Measurements from ENCODE around the gene POLR3G. TPM values are rescaled to one million over a fixed set of nuclear protein-coding genes. Genes with fewer than 3 reads are reported as not detected.

The POLR3G gene
- total RNA-seq, 1 experiment from 2014 or later = 2.5 TPM

DNA sequence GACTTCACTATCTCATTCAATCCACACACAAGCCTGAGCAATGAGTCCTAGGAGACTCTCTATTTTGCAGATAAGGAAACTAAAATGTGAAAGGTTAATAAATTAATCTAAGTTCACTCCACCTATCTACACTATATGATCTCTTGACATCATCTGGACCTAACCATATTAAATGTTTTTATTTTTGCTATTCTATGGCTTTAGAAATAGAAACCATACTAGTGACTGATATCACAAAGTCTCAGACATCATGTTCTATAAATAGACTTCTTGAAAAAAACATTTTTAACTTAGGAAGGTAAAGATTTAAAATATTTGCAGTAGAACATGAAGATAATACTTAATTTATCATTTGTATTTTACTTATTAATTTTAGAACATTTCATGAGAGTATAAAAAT, 74.6 kb downstream of the POLR3G start:
- no peaks in the 10 kb centered on the region for H3K36me3 ChIP-seq
- DNase-seq (ENCODE audit: low read depth in 1 of 2, low spot score in 2 of 2) = no peak
- peaks cover 14% of the 10 kb centered on the region for H3K4me1 ChIP-seq (replicated peaks)
- peaks cover 10% of the 10 kb centered on the region; the same call in 1 of the 2 replicates for H3K27me3 ChIP-seq (replicated peaks)
- no peaks in the 10 kb centered on the region for H3K9me3 ChIP-seq (replicated peaks)
- H3K27ac ChIP-seq = no peak overlapping the region
- H3K4me3 ChIP-seq = no peak overlapping the region

DNA sequence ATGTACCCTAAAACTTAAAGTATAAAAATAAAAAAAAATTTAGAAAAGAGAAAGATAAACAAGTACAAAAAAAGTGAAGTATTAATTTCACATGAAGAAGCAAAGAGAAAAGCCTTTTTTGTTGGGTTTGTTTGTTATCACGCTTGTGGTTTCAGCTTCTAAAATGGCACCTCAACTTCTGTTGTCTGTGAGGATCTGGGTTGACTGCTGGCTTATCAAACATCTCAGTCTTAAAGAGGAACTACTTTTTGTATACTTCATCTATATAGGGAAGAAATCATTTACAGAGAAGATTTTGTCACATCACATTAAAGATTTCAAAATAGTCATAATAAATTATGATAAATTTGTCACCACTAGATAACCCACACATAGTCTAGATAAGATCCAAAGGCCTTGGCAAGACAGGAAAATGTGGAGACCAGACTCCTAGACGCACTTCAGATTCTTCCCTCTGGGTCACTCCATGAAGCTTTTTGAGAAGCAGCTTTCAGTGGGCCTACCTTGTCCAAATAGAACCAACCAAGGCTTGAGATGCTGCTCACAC, 75.1 kb downstream of the POLR3G start:
- 0 out of 2 replicates have a peak, but pooled peaks cover 10% of the 10 kb centered on the region for H3K27me3 ChIP-seq (replicated peaks)
- no peak overlapping the region for H3K27ac ChIP-seq
- no peaks in the 10 kb centered on the region for H3K36me3 ChIP-seq
- H3K4me3 ChIP-seq = no peak overlapping the region
- DNase-seq (ENCODE audit: low read depth in 1 of 2, low spot score in 2 of 2) = no peak
- peaks cover 14% of the 10 kb centered on the region for H3K4me1 ChIP-seq (replicated peaks)
- H3K9me3 ChIP-seq (replicated peaks) = no peaks in the 10 kb centered on the region

DNA sequence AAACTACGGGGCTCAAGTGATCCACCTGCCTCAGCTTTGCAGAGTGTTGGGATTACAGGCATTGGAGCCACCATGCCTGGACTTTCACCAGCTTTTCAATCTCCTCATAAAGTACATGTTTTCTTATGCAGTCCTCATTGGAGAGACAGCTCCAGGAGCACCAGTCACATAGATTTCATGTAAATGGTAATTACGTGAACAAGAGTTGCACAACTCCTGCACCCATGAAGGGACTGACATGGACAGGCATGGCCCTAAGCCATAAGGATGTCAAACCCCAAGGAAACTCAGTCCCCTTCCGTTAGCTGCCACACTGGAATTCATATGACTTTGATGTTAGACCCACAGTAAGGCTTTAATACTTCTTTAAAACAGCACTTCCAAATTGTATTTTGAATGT, 76.3 kb downstream of the POLR3G start:
- Histone ChIP-seq H3K4me3 (no peak overlapping the region), H3K27ac (no peak overlapping the region), H3K36me3 (no peaks in the 10 kb centered on the region), H3K9me3 (replicated peaks) (no peaks in the 10 kb centered on the region), H3K27me3 (replicated peaks) (peaks cover 10% of the 10 kb centered on the region; the same call in 1 of the 2 replicates), H3K4me1 (replicated peaks) (peaks cover 14% of the 10 kb centered on the region)
- DNase-seq (ENCODE audit: low read depth in 1 of 2, low spot score in 2 of 2) = no peak

DNA sequence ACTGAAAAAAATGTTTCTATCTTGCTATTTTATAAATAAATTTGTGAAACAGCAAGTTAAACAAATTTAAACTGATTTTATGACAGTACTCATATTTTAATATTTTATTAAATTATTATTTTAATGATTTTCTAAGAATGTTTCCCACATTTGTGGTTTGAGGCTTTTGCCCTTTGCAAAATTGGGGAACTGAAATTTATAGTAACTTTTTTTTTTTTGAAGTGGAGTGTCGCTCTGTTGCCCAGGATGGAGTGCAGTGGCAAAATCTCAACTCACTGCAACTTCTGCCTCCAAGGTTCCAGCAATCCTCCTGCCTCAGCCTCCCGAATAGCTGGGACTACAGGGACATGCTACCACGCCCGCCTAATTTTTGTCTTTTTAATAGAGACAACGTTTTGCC, 76.7 kb downstream of the POLR3G start:
- H3K4me1 ChIP-seq (replicated peaks) = peaks cover 14% of the 10 kb centered on the region
- DNase-seq (ENCODE audit: low read depth in 1 of 2, low spot score in 2 of 2) = no peak
- no peaks in the 10 kb centered on the region for H3K9me3 ChIP-seq (replicated peaks)
- H3K36me3 ChIP-seq = no peaks in the 10 kb centered on the region
- H3K4me3 ChIP-seq = no peak overlapping the region
- no peak overlapping the region for H3K27ac ChIP-seq
- peaks cover 14% of the 10 kb centered on the region for H3K27me3 ChIP-seq (replicated peaks)

DNA sequence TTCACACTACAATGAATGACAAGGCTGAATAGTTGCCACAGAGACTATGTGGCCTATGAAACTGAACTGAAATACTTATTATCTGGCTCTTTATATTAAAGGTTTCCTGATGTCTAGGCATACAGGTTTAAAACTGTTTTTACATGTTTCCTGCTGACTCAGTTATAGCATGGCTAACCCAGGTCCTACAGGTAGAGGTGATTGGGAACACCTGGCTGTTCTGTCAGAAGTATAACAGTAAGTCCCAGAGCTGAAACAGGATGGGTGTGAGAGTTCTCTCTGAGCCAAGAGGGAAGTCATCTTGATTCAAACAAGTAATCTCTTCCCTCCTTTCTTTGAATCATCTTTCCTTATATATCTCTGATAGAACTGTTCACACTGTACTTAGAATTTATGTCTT, 79.0 kb downstream of the POLR3G start:
- Histone ChIP-seq H3K4me1 (replicated peaks) (peaks cover 5% of the 10 kb centered on the region), H3K27me3 (replicated peaks) (peaks cover 38% of the 10 kb centered on the region), H3K9me3 (replicated peaks) (no peaks in the 10 kb centered on the region), H3K4me3 (no peak overlapping the region), H3K36me3 (no peaks in the 10 kb centered on the region), H3K27ac (no peak overlapping the region)
- DNase-seq (ENCODE audit: low read depth in 1 of 2, low spot score in 2 of 2) = no peak

DNA sequence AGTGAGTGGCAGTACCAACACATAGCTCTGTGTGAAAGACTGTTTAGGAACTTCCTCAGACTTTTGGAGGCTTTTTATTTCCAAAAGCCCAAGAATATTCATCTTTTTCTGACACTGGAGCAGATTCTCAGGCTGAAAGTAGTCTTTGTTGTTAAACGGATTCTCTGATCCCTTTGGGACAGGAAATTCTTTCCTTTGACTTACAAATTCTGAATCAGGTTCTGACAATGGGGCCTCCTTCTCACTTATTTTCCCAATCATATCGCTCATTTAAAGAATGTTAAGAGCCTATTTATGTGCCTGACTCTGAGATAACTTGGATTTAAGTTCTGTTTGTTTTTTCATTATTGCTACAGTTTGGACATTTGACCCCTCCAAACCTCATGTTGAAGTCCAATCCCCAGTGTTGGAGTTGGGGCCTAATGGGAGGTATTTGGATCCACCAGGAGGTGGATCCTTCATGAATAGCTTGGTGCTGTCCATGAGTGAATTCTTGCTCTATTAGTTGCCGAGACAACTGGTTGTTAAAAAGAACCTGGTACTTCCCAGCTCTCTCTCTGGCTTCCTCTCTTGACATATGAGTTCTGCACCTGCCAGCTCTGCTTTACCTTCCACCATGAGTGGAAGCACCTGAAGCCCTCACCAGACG, 79.8 kb downstream of the POLR3G start:
- peaks cover 7% of the 10 kb centered on the region for H3K4me1 ChIP-seq (replicated peaks)
- no peak for DNase-seq (ENCODE audit: low read depth in 1 of 2, low spot score in 2 of 2)
- H3K27ac ChIP-seq = no peak overlapping the region
- H3K36me3 ChIP-seq = no peaks in the 10 kb centered on the region
- no peak overlapping the region for H3K4me3 ChIP-seq
- H3K27me3 ChIP-seq (replicated peaks) = peaks cover 45% of the 10 kb centered on the region
- no peaks in the 10 kb centered on the region for H3K9me3 ChIP-seq (replicated peaks)

DNA sequence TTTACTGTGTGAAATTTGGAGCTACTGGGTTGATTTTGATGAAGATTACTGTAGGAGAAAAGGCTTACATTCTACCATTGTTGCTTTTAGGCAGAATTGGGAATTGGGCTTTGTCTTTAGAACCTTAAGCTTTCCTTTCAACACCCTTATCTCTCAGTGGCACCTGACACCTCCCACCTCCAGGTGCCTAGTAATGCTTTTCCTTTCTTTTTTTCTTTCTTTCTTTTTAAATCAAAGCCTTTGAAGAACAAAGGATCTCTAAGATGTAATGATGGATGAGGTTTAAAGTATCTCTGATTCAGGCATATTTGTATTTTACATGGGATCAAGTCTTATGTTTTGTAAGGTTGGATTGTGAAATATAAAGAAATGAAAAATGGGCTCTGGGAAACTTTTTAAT, 81.0 kb downstream of the POLR3G start:
- no peaks in the 10 kb centered on the region for H3K36me3 ChIP-seq
- peaks cover 7% of the 10 kb centered on the region for H3K4me1 ChIP-seq (replicated peaks)
- DNase-seq (ENCODE audit: low read depth in 1 of 2, low spot score in 2 of 2) = no peak
- H3K27me3 ChIP-seq (replicated peaks) = peaks cover 57% of the 10 kb centered on the region
- no peak overlapping the region for H3K4me3 ChIP-seq
- H3K9me3 ChIP-seq (replicated peaks) = no peaks in the 10 kb centered on the region
- H3K27ac ChIP-seq = no peak overlapping the region

DNA sequence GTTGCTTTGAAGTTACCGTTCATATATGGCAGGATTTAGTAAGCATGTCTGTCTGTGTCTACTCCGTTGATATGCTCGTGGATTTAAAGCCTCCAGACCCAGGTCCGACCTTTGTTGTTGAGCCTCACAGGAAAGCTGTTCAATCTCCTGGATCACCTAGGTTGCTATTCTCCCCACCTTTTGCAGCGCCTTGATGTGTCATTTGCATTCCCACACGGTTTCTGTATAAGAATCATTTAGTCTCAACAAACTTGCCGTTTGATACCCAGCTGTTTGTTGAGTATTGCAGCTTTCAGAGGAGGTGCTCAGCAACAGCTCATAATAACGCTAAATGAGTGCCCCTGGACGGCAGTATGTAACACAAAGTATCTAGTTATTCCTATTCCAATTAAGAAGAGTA, 82.7 kb downstream of the POLR3G start:
- peaks cover 7% of the 10 kb centered on the region for H3K4me1 ChIP-seq (replicated peaks)
- H3K4me3 ChIP-seq = no peak overlapping the region
- no peak overlapping the region for H3K27ac ChIP-seq
- no peaks in the 10 kb centered on the region for H3K36me3 ChIP-seq
- DNase-seq (ENCODE audit: low read depth in 1 of 2, low spot score in 2 of 2) = no peak
- H3K9me3 ChIP-seq (replicated peaks) = no peaks in the 10 kb centered on the region
- H3K27me3 ChIP-seq (replicated peaks) = peaks cover 68% of the 10 kb centered on the region

DNA sequence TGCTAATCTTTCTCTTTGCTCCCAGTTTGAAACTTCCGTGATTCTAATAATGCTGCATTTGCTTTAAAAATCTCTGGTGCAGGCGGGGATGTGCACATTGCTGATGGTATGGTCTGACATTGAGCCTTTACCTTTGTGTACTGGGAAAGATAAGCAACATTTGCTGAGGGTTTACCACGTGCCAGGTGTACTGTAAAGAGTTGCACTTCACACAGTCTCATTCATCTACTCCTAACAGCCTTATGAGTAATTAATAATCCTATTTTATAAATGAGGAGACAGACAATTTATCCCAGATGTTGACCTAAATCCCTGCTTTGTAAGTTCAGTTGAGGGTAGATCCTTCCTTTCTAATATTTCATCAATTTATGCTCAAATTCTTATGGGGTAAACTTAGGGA, 83.2 kb downstream of the POLR3G start:
- no peak overlapping the region for H3K27ac ChIP-seq
- H3K4me1 ChIP-seq (replicated peaks) = peaks cover 7% of the 10 kb centered on the region
- no peak for DNase-seq (ENCODE audit: low read depth in 1 of 2, low spot score in 2 of 2)
- no peaks in the 10 kb centered on the region for H3K9me3 ChIP-seq (replicated peaks)
- H3K4me3 ChIP-seq = no peak overlapping the region
- no peaks in the 10 kb centered on the region for H3K36me3 ChIP-seq
- peaks cover 68% of the 10 kb centered on the region for H3K27me3 ChIP-seq (replicated peaks)

DNA sequence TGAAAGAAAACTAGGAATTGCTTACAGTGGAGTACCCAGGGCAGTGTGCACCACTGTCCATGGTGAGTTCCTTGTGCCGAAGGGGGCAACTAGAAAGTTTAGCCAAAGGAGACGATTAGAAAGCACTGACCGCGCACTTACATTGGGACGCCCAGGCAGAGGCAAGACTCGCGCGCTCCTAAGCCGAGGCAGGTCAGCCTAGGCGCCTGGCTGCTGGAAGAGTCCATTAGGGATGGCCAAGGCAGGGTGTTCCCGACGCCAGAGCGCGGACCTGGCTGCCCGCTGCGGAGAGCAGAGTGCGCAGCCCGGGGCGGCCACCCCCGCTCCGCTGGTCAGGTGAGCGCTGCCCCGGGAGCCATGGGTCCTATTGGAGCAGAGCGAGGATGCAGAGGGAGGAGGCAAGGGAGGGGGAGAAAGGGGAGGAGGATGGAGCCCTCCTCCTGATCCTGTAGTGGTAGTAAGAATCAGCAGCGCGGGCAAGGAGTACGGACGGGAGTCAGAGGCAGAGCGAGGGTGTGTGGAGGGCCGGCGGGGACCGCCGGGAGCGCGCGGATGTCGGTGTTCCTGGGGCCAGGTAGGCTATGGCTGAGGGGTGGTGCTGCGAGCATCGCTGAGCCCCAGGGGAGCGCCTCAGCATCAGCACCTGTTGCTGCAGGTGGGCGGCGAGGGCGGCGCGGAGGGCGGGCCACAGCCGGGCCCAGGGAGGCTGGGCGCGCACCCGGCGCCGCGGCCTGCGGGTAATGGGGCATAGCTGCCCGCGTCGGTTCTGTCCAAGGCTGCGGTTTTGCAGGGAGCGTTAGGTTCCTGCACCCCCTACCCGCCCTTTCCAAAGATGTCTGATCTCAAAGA, 83.9 kb downstream of the POLR3G start, which contains the start of gene ADGRV1:
Gene ADGRV1, plus strand, starts transcription at position 454 of the 849 bp plus-strand sequence. Its CDS starts 99 bp downstream, at position 553.
- Histone ChIP-seq H3K36me3 (no peaks in the 10 kb centered on the region), H3K4me3 (peak within 1 kb of the TSS; percentile 11; the same call in 1 of the 2 replicates), H3K27ac (no peak within 1 kb of the TSS), H3K9me3 (replicated peaks) (no peaks in the 10 kb centered on the region), H3K4me1 (replicated peaks) (peaks cover 7% of the 10 kb centered on the region), H3K27me3 (replicated peaks) (peaks cover 67% of the 10 kb centered on the region)
- peak; percentile 20 to 43 for DNase-seq (ENCODE audit: low read depth in 1 of 2, low spot score in 2 of 2)

DNA sequence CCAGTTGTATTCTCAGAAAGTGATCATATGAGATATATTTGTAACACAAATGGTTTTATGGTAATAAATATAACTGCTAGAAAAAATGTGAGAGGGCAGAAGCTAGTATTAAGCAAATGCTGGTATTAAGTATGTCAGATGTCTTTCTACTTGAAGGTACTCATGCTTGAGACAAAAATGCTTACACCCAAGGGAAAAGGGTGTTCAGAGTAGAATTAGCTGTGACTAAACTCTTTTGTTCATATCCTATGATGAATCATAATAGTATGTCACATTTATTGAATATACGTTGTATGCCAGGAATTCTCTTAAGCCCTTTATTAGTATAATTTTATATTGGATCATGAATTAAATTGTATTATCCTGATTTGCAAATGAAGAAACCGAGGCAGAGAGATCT, 86.1 kb downstream of the POLR3G start:
- peaks cover 7% of the 10 kb centered on the region for H3K4me1 ChIP-seq (replicated peaks)
- DNase-seq (ENCODE audit: low read depth in 1 of 2, low spot score in 2 of 2) = no peak
- no peaks in the 10 kb centered on the region for H3K36me3 ChIP-seq
- no peak overlapping the region for H3K27ac ChIP-seq
- H3K9me3 ChIP-seq (replicated peaks) = no peaks in the 10 kb centered on the region
- peaks cover 67% of the 10 kb centered on the region for H3K27me3 ChIP-seq (replicated peaks)
- H3K4me3 ChIP-seq = no peak overlapping the region

DNA sequence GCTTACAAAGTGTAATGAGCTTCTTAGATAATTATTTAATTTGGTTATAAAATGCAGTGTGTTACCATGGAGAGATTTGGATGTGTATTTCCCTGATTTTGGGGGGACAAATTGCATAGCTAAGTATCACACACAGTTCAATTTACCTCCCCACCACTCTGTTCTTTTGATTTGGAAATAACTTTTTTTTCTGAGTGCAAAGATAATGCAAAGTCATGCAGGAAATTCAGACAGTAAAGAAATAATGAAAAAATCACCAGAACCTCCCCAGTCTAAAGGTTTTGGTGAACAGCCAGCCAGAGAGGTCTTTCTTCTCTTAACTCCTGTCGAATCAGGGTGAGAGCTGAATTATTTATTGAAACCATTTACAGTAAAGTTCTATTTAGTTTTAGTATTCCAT, 87.1 kb downstream of the POLR3G start:
- Histone ChIP-seq H3K27me3 (replicated peaks) (peaks cover 59% of the 10 kb centered on the region), H3K4me1 (replicated peaks) (peaks cover 7% of the 10 kb centered on the region), H3K4me3 (no peak overlapping the region), H3K9me3 (replicated peaks) (no peaks in the 10 kb centered on the region), H3K27ac (no peak overlapping the region), H3K36me3 (no peaks in the 10 kb centered on the region)
- no peak for DNase-seq (ENCODE audit: low read depth in 1 of 2, low spot score in 2 of 2)

DNA sequence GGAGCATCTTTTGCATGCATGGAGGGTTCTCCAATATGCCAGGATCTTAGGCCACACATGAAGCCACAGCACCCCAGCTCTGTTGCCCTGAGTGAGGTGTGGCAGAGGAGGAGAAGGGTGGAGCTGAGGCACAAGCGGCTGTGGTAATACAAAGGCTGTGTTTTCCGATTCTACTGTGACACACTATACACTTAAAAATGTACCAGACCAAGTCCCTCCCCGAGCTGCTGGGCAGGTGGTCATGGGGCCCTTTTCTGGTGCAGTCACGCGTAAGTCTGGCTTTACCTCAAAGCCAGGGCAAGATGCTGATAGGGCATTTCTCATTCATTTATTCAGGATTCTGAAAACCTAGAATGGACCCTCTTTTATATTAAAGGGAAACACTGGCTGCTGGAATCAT, 87.7 kb downstream of the POLR3G start:
- H3K4me1 ChIP-seq (replicated peaks) = peaks cover 7% of the 10 kb centered on the region
- H3K9me3 ChIP-seq (replicated peaks) = no peaks in the 10 kb centered on the region
- no peaks in the 10 kb centered on the region for H3K36me3 ChIP-seq
- DNase-seq (ENCODE audit: low read depth in 1 of 2, low spot score in 2 of 2) = no peak
- no peak overlapping the region for H3K27ac ChIP-seq
- H3K4me3 ChIP-seq = no peak overlapping the region
- H3K27me3 ChIP-seq (replicated peaks) = peaks cover 54% of the 10 kb centered on the region

DNA sequence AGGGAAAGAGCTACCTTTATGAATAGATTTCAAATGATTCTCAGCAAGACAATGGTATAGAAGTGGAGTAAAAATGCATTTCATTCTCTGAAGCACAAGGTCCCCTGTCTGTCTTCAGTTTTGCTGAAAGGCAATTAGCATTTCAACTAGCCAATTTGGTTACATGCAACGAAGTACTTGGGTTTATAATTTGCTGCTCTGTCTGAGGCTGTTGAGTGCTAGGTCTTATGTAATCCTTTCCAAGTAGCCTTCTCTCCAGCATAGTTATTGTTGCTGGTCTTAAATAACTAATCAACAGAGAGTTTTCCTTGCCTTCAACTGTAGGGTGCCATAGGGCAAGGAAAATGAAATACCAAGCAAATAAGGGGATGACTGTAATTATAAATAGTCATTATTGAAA, 88.4 kb downstream of the POLR3G start:
- peaks cover 46% of the 10 kb centered on the region for H3K27me3 ChIP-seq (replicated peaks)

More for the DNA sequence above, 88.4 kb downstream of the POLR3G start:
- Histone ChIP-seq H3K36me3 (no peaks in the 10 kb centered on the region), H3K9me3 (replicated peaks) (no peaks in the 10 kb centered on the region), H3K4me1 (replicated peaks) (peaks cover 7% of the 10 kb centered on the region), H3K4me3 (no peak overlapping the region), H3K27ac (no peak overlapping the region)
- DNase-seq (ENCODE audit: low read depth in 1 of 2, low spot score in 2 of 2) = no peak

Measured in SJSA1 (cell line).